Limb (tissue), 2 donors: ENCODE results near the gene SEMA4D.
"Not testable (repeated sequence)": the region's sequence is repeated elsewhere in the genome, so short reads cannot be mapped to it uniquely, and the experiment has no call there.

ENCODE experiments used
- DNase-seq, 2 donors: peaks; one replicate each; pipeline ENCODE4 v3.0.0-alpha.2; 2016; ENCODE audit errors: extremely low spot score in 2 of 2

Gene SEMA4D

GRCh38 chr9:89482901-89483361 lies 15.0 kb downstream of the SEMA4D start:
- DNase-seq, result no peak

GRCh38 chr9:89482056-89482851 lies 15.7 kb downstream of the SEMA4D start:
- DNase-seq, result no peak

GRCh38 chr9:89481538-89481915 lies 16.4 kb downstream of the SEMA4D start:
- DNase-seq, result no peak

- DNase-seq, result no peak
Measured at GRCh38 chr9:89480825-89481537, 16.9 kb downstream of the SEMA4D start.

GRCh38 chr9:89480372-89480771 lies 17.5 kb downstream of the SEMA4D start:
- DNase-seq, result not testable (repeated sequence)

- DNase-seq, result not testable (repeated sequence)
Measured at GRCh38 chr9:89479669-89480011, 18.3 kb downstream of the SEMA4D start.

GRCh38 chr9:89478821-89479668 lies 18.9 kb downstream of the SEMA4D start:
- no peak for DNase-seq

- DNase-seq, result peak in 1 of 2 donors; percentile 32
Measured at GRCh38 chr9:89477811-89478630, 19.9 kb downstream of the SEMA4D start.

- no peak for DNase-seq
Measured at GRCh38 chr9:89477384-89477783, 20.5 kb downstream of the SEMA4D start.

- DNase-seq, result no peak
Measured at GRCh38 chr9:89476546-89476945, 21.4 kb downstream of the SEMA4D start.

GRCh38 chr9:89475891-89476440 lies 21.9 kb downstream of the SEMA4D start:
- DNase-seq, result no peak

- no peak for DNase-seq
Measured at GRCh38 chr9:89474939-89475338, 23.0 kb downstream of the SEMA4D start.

GRCh38 chr9:89473762-89474469 lies 24.0 kb downstream of the SEMA4D start:
- DNase-seq, result no peak

- not testable (repeated sequence) for DNase-seq
Measured at GRCh38 chr9:89471796-89472320, 26.1 kb downstream of the SEMA4D start.

- no peak for DNase-seq
Measured at GRCh38 chr9:89471390-89471789, 26.5 kb downstream of the SEMA4D start.

- DNase-seq, result no peak
Measured at GRCh38 chr9:89470224-89470839, 27.6 kb downstream of the SEMA4D start.

- no peak for DNase-seq
Measured at GRCh38 chr9:89469003-89469402, 28.9 kb downstream of the SEMA4D start.

GRCh38 chr9:89468281-89468960 lies 29.5 kb downstream of the SEMA4D start:
- DNase-seq, result no peak

- no peak for DNase-seq
Measured at GRCh38 chr9:89467278-89467625, 30.7 kb downstream of the SEMA4D start.
